Hepatocyte (in vitro differentiated cells): ENCODE measurements around the gene CYTH4. TPM values are rescaled to one million over a fixed set of nuclear protein-coding genes. Genes with fewer than 3 reads are reported as not detected.

Experiments used
- DNase-seq: peaks from one replicate; pipeline ENCODE4 v3.0.0-alpha.2; 2016; ENCODE audit warnings: low spot score
- H2AFZ ChIP-seq: fragments of 200-600 bp; sonication (generic); 2 replicates; pipeline ENCODE4 v1.6.0; 2016; ENCODE audit warnings: antibody characterized with exemption, mild to moderate bottlenecking
- H3K27ac ChIP-seq: fragments of 200-600 bp; sonication (generic); 2 replicates; pipeline ENCODE4 v1.5.1; 2016; ENCODE audit warnings: mild to moderate bottlenecking
- H3K27me3 ChIP-seq: fragments of 200-600 bp; sonication (generic); 2 replicates; pipeline ENCODE4 v1.6.1; 2016
- H3K36me3 ChIP-seq: fragments of 200-600 bp; sonication (generic); replicated peaks from 2 replicates; pipeline ENCODE4 v1.5.1; 2016; ENCODE audit warnings: low read depth; ENCODE audit not compliant: insufficient read depth
- H3K4me1 ChIP-seq: fragments of 200-600 bp; sonication (generic); 2 replicates; pipeline ENCODE4 v1.5.1; 2016; ENCODE audit warnings: mild to moderate bottlenecking, moderate library complexity; ENCODE audit not compliant: insufficient read depth
- H3K4me2 ChIP-seq: fragments of 200-600 bp; sonication (generic); 2 replicates; pipeline ENCODE4 v1.6.0; 2016
- H3K4me3 ChIP-seq: fragments of 200-600 bp; sonication (generic); 2 replicates; pipeline ENCODE4 v1.5.1; 2016; ENCODE audit warnings: mild to moderate bottlenecking
- H3K79me2 ChIP-seq: fragments of 200-600 bp; sonication (generic); 2 replicates; pipeline ENCODE4 v1.6.0; 2017; ENCODE audit warnings: mild to moderate bottlenecking
- H3K9me2 ChIP-seq: fragments of 200-600 bp; sonication (generic); replicated peaks from 2 replicates; pipeline ENCODE4 v1.6.0; 2017; ENCODE audit warnings: mild to moderate bottlenecking; ENCODE audit not compliant: insufficient read depth
- H3K9me3 ChIP-seq: fragments of 200-600 bp; sonication (generic); 2 replicates; pipeline ENCODE4 v1.5.1; 2016; ENCODE audit warnings: low read depth, mild to moderate bottlenecking
- H4K20me1 ChIP-seq: fragments of 200-600 bp; sonication (generic); 2 replicates; pipeline ENCODE4 v1.6.0; 2016; ENCODE audit warnings: mild to moderate bottlenecking; ENCODE audit not compliant: insufficient read depth, poor library complexity, severe bottlenecking
- CTCF ChIP-seq: fragments of 200-600 bp; sonication (generic); IDR thresholded peaks from 2 replicates; pipeline ENCODE4 v1.5.1; 2016; ENCODE audit warnings: antibody characterized with exemption, mild to moderate bottlenecking; ENCODE audit not compliant: poor library complexity
- EZH2 ChIP-seq: fragments of 200-600 bp; sonication (generic); IDR thresholded peaks from 2 replicates; pipeline ENCODE4 v1.6.1; 2016; ENCODE audit warnings: antibody characterized with exemption, mild to moderate bottlenecking, borderline replicate concordance
- EZH2phosphoT487 ChIP-seq: fragments of 200-600 bp; sonication (generic); IDR thresholded peaks from one replicate; pipeline ENCODE4 v1.6.1; 2018; ENCODE audit warnings: antibody characterized with exemption, mild to moderate bottlenecking, low read depth, moderate library complexity; ENCODE audit not compliant: unreplicated experiment, severe bottlenecking
- WGBS: methylation state at CpG from one replicate; pipeline ENCODE4 v1.1.6; 2016; ENCODE audit warnings: low lambda C conversion rate; ENCODE audit errors: missing lambda C conversion rate; 5-methylcytosine and 5-hydroxymethylcytosine counted together
- polyA plus RNA-seq: library from polyadenylated mRNA; unstranded; fragments of >200 nt; fragmentation: Nextera tagmentation; extraction: Ambion mirVana; gene quantifications from 2 replicates; pipeline ENCODE4 v1.2.1, GENCODE V29; 2016
- total RNA-seq: library from RNA; depleted of rRNA; stranded (reverse); fragments of >200 nt; gene quantifications from 2 replicates; pipeline ENCODE4 v1.2.3, GENCODE V29; 2014

CYTH4 gene
- total and polyA plus RNA-seq, 2 experiments from 2014 or later: 0.57 to 0.94 TPM

GRCh38 chr22:37305887-37306286, 23.6 kb downstream of the CYTH4 start:
- TF ChIP-seq EZH2 (no peak), CTCF (no peak), EZH2phosphoT487 (no peak)
- DNase-seq: no peak
- no peaks in the 10 kb centered on the region for H3K9me3 ChIP-seq
- no peak overlapping the region for H3K4me3 ChIP-seq
- no peaks in the 10 kb centered on the region for H3K36me3 ChIP-seq
- peak overlapping the region; percentile 86 for H3K27ac ChIP-seq
- no peaks in the 10 kb centered on the region for H3K9me2 ChIP-seq
- no peak overlapping the region for H2AFZ ChIP-seq
- no peaks in the 10 kb centered on the region for H3K27me3 ChIP-seq
- H4K20me1 ChIP-seq: no peaks in the 10 kb centered on the region
- H3K4me2 ChIP-seq: no peak overlapping the region
- H3K4me1 ChIP-seq: peaks cover 22% of the 10 kb centered on the region
- 96% methylated on average over 2 of the region's 2 CpGs for WGBS
- no peaks in the 10 kb centered on the region for H3K79me2 ChIP-seq

- 84% methylated on average over 6 of the region's 6 CpGs for WGBS
- no peaks in the 10 kb centered on the region for H3K9me3 ChIP-seq
- no peak for DNase-seq
- H3K9me2 ChIP-seq: no peaks in the 10 kb centered on the region
- peak overlapping the region; percentile 86 for H3K27ac ChIP-seq
- H3K36me3 ChIP-seq: no peaks in the 10 kb centered on the region
- no peaks in the 10 kb centered on the region for H3K27me3 ChIP-seq
- H2AFZ ChIP-seq: no peak overlapping the region
- no peaks in the 10 kb centered on the region for H4K20me1 ChIP-seq
- peaks cover 22% of the 10 kb centered on the region for H3K4me1 ChIP-seq
- no peak overlapping the region for H3K4me3 ChIP-seq
- H3K4me2 ChIP-seq: no peak overlapping the region
- H3K79me2 ChIP-seq: no peaks in the 10 kb centered on the region
- TF ChIP-seq EZH2 (no peak), EZH2phosphoT487 (no peak), CTCF (no peak)
Observed at GRCh38 chr22:37306494-37306829, 24.2 kb downstream of the CYTH4 start.

DNA sequence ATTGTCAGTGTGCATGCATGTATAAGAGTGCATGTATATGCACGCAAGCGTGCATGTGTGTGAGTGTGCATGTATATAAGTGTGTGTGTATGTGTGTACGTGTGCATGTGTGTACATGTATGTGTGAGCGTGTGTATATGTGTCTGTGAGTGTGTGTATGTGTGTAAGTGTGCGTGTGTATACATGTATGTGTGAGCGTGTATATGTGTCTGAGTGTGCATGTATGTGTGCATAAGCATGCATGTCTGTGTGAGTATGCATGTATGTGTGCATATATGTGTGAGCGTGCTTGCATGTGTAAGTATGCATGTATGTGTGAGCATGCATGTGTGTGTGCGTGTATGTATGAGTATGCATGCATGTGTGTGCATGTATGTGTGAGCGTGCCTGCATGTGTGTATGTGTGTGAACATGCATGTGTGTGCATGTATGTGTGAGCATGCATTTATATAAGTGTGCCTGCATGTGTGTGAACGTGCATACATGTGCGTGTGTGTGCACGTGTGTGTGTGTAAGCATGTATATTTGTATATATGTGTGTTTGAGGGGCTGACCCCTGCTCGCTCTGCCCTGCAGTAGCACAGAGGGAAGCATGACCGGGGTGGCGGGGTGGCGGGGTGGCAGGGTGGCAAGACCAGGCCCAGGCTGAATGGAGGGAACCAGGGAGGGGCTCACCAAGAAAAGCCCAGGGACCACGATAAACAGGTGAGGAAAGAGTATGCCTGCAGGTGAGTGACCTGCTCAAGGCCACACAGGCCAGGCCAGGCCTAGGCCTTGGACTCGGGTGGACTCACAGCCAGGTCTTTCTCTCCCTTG, 26.3 kb downstream of the CYTH4 start:
- no peak overlapping the region for H2AFZ ChIP-seq
- no peaks in the 10 kb centered on the region for H3K9me2 ChIP-seq
- TF ChIP-seq CTCF (no peak), EZH2 (no peak), EZH2phosphoT487 (no peak)
- no peaks in the 10 kb centered on the region for H3K9me3 ChIP-seq
- H3K4me3 ChIP-seq: no peak overlapping the region
- H4K20me1 ChIP-seq: no peaks in the 10 kb centered on the region
- no peaks in the 10 kb centered on the region for H3K27me3 ChIP-seq
- H3K27ac ChIP-seq: peak overlapping the region; percentile 86
- H3K79me2 ChIP-seq: no peaks in the 10 kb centered on the region
- H3K36me3 ChIP-seq: no peaks in the 10 kb centered on the region
- no peak overlapping the region for H3K4me2 ChIP-seq
- H3K4me1 ChIP-seq: peaks cover 20% of the 10 kb centered on the region
- DNase-seq: no peak
- 95% methylated on average over 15 of the region's 18 CpGs for WGBS
